Activated B cell treated with CpG ODN at 0.5 μM for 24 hours (primary cell): ENCODE data around the gene SMCO2. TPM values are rescaled to one million over a fixed set of nuclear protein-coding genes. Genes with fewer than 3 reads are reported as not detected.

Experiments used
- ATAC-seq: fragments of 200-7000 bp; cut with Tn5 transposase; one replicate; pipeline ENCODE4 v1.10.0; 2021; ENCODE audit warnings: low read depth, mild to moderate bottlenecking, moderate library complexity
- CTCF ChIA-PET: fragments of 350-600 bp; sonication (Branson Sonifier 250); formaldehyde crosslinking; loops from one replicate; lab custom pipeline; 2021; ENCODE audit warnings: antibody characterized with exemption; lab: Charles Lee
- POLR2A ChIA-PET: fragments of 350-600 bp; sonication (Branson Sonifier 250); formaldehyde crosslinking; loops from one replicate; lab custom pipeline; 2021; ENCODE audit warnings: antibody characterized with exemption; lab: Charles Lee
- DNase-seq: peaks from one replicate; pipeline ENCODE4 v3.0.0; 2022
- H3K27ac Mint-ChIP-seq: one replicate; pipeline ENCODE4 v1.8.0; 2020; ENCODE audit warnings: mixed read lengths
- H3K27me3 Mint-ChIP-seq: one replicate; pipeline ENCODE4 v1.8.0; 2021; ENCODE audit warnings: mixed read lengths
- H3K36me3 Mint-ChIP-seq: one replicate; pipeline ENCODE4 v1.8.0; 2021; ENCODE audit warnings: low read depth, mixed read lengths
- H3K4me1 Mint-ChIP-seq: one replicate; pipeline ENCODE4 v1.8.0; 2021; ENCODE audit warnings: mixed read lengths
- H3K4me3 Mint-ChIP-seq: one replicate; pipeline ENCODE4 v1.8.0; 2020; ENCODE audit warnings: mild to moderate bottlenecking, mixed read lengths
- H3K9me3 Mint-ChIP-seq: one replicate; pipeline ENCODE4 v1.8.0; 2020; ENCODE audit warnings: mixed read lengths
- CTCF ChIP-seq: fragments of 200-600 bp; IDR thresholded peaks from one replicate; pipeline ENCODE4 v1.8.0; 2022; ENCODE audit warnings: antibody characterized with exemption, mild to moderate bottlenecking
- intact Hi-C: fragments of 100-400 bp; cut with micrococcal nuclease; formaldehyde crosslinking; loops from one replicate; pipeline ENCODE4 v1.15.1; 2024
- total RNA-seq: library from RNA; stranded (reverse); gene quantifications from 2 replicates; pipeline ENCODE4 v1.2.3, GENCODE V29; 2022

The SMCO2 gene
- total RNA-seq, 1 donor from 2014 or later: not detected

- H3K4me1 Mint-ChIP-seq: peaks cover 10% of the 10 kb centered on the region
- CTCF ChIA-PET: no interaction called here
- ATAC-seq (no peak), DNase-seq (no peak)
- intact Hi-C loops: no loop called here
- no peaks in the 10 kb centered on the region for H3K9me3 Mint-ChIP-seq
- H3K27ac Mint-ChIP-seq: no peak overlapping the region
- H3K36me3 Mint-ChIP-seq: no peaks in the 10 kb centered on the region
- POLR2A ChIA-PET: no interaction called here
- no peak overlapping the region for H3K4me3 Mint-ChIP-seq
- TF ChIP-seq CTCF: no peak
- H3K27me3 Mint-ChIP-seq: peaks cover 7% of the 10 kb centered on the region
Measured at GRCh38 chr12:27467641-27468040, 21.1 kb downstream of the SMCO2 start.

GRCh38 chr12:27468241-27468640 lies 21.7 kb downstream of the SMCO2 start:
- TF ChIP-seq CTCF: no peak
- DNase-seq (no peak), ATAC-seq (no peak)
- Mint-ChIP-seq H3K4me1 (peaks cover 10% of the 10 kb centered on the region), H3K36me3 (no peaks in the 10 kb centered on the region), H3K9me3 (peaks cover 3% of the 10 kb centered on the region), H3K27me3 (peaks cover 4% of the 10 kb centered on the region), H3K4me3 (no peak overlapping the region), H3K27ac (no peak overlapping the region)
- ChIA-PET POLR2A (no interaction called here), CTCF (no interaction called here)
- intact Hi-C loops: no loop called here

- ATAC-seq (no peak), DNase-seq (no peak)
- no peaks in the 10 kb centered on the region for H3K27me3 Mint-ChIP-seq
- no peak overlapping the region for H3K4me3 Mint-ChIP-seq
- H3K4me1 Mint-ChIP-seq: peaks cover 10% of the 10 kb centered on the region
- no peaks in the 10 kb centered on the region for H3K36me3 Mint-ChIP-seq
- peaks cover 4% of the 10 kb centered on the region for H3K9me3 Mint-ChIP-seq
- intact Hi-C loops: no loop called here
- ChIA-PET POLR2A (no interaction called here), CTCF (no interaction called here)
- no peak for TF ChIP-seq CTCF
- H3K27ac Mint-ChIP-seq: no peak overlapping the region
Measured at GRCh38 chr12:27469176-27469736, 22.7 kb downstream of the SMCO2 start.

- intact Hi-C loops: no loop called here
- no peak for ATAC-seq
- no peak overlapping the region for H3K4me3 Mint-ChIP-seq
- POLR2A ChIA-PET: no interaction called here
- DNase-seq: no peak
- H3K36me3 Mint-ChIP-seq: peaks cover 2% of the 10 kb centered on the region
- TF ChIP-seq CTCF: no peak
- H3K4me1 Mint-ChIP-seq: peaks cover 5% of the 10 kb centered on the region
- H3K9me3 Mint-ChIP-seq: peaks cover 26% of the 10 kb centered on the region
- no peaks in the 10 kb centered on the region for H3K27me3 Mint-ChIP-seq
- CTCF ChIA-PET: no interaction called here
- H3K27ac Mint-ChIP-seq: no peak overlapping the region
Measured at GRCh38 chr12:27472604-27473003, 26.1 kb downstream of the SMCO2 start.

- ChIA-PET POLR2A (no interaction called here), CTCF (no interaction called here)
- DNase-seq (no peak), ATAC-seq (no peak)
- intact Hi-C loops: no loop called here
- TF ChIP-seq CTCF: no peak
- Mint-ChIP-seq H3K9me3 (peaks cover 32% of the 10 kb centered on the region), H3K4me3 (no peak overlapping the region), H3K36me3 (peaks cover 2% of the 10 kb centered on the region), H3K27me3 (no peaks in the 10 kb centered on the region), H3K4me1 (no peaks in the 10 kb centered on the region), H3K27ac (no peak overlapping the region)
Measured at GRCh38 chr12:27474344-27474743, 27.8 kb downstream of the SMCO2 start.
